HG02798 (cell line): Measurements from ENCODE around the gene CCNY.
"Not testable (repeated sequence)": the region's sequence is repeated elsewhere in the genome, so short reads cannot be mapped to it uniquely, and the experiment has no call there.

Source experiments
- ATAC-seq: cut with Tn5 transposase; IDR thresholded peaks from one replicate; pipeline ENCODE4 v1.9.1; 2021; ENCODE audit warnings: mild to moderate bottlenecking; ENCODE audit not compliant: unreplicated experiment, poor library complexity

Gene CCNY

DNA sequence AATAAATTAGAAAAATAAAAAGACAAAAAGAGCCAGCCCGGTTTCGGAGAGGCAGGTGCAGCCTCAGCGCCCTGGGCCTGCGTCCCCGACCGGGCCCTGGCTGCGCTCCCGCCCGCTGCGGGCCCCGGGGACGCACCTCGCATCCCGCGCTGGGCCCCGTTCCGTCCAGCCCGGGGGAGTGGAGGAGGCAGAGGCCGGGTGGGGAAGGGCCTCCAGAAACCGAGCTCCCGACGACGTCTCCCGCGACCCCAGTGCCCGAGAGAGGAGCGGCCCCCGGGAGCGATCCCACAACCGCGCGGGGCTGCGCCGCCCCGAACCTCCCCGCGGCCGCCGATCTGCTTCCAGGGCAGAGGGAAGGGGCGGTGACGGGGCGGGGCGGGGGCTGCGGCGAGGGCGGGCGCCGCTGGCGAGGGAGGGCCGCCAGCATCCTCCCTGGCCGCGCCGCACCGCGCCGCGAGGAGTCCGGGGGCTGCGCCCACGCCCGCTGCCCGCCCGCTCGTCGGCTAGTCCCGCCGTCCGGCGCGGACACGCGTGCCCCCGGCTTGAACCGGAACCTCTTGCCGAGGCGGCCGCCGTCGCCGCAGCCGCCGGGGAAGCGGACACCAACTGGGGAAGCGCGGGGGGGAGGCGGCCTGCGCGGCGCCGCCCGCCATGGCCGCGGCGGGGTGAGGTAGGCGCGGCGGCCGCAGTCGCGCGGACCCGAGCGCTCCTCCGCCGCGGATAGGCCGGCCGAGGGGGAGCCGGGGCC is at the start of gene CCNY:
Gene CCNY, plus strand, starts transcription at position 426 of the 748 bp plus-strand sequence. CDS start 545 bp downstream, outside the sequence.
- peak; percentile 76 for ATAC-seq

DNA sequence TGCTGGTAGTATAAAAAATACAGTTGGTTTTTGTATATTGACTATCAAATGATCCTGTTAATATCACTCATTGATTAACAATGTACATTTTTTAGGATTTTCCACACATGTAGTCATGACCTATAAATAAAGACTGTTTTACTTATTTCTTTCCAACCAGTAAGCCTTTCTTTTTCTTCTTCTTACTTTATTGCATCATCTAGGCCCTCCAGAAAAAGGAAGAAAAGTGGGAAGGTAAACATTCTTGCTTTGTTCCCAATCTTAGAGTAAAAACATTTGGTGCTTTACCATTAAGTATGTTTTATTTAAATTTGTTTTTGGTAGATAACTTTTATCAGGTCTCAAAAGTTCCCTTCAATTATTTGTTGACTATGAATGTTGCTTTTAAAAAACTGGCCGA is 47.1 kb upstream of the CCNY start:
- no peak for ATAC-seq

DNA sequence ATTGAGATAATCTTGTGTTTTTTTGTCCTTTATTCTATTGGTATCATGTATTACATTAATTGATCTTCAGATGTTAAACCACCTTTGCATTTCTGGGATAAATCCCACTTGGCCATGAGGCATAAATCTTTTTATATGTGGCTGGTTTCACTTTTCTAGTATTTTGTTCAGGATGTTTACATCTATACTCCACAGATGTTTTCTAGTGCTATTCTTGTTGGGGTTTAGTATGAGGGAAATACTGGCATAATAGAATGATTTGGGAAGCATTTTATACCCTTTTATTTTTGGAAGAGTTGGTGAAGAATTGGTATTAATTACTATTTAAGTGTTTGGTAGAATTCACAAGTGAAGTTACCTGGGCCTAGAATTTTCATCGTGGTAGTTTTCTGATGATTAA is 41.8 kb upstream of the CCNY start:
- no peak for ATAC-seq

DNA sequence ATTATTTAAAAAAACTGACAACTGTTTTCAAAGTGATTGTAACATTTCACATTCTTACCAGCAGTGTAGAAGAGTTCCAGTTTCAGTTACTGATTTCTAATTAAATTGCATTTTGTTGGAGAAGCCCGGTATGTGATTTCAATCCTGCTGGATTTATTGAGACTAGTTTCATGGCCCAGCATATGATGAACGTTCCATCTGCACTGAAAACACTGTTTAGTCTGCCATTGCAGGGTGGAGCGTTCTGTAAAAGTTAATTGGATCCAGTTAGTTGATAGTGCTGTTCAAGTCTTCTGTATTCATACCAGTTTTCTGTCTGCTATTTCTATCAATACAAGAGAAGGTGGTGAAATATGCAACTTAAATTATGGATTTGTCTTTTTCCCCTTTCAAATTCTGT is 37.3 kb upstream of the CCNY start:
- no peak for ATAC-seq

DNA sequence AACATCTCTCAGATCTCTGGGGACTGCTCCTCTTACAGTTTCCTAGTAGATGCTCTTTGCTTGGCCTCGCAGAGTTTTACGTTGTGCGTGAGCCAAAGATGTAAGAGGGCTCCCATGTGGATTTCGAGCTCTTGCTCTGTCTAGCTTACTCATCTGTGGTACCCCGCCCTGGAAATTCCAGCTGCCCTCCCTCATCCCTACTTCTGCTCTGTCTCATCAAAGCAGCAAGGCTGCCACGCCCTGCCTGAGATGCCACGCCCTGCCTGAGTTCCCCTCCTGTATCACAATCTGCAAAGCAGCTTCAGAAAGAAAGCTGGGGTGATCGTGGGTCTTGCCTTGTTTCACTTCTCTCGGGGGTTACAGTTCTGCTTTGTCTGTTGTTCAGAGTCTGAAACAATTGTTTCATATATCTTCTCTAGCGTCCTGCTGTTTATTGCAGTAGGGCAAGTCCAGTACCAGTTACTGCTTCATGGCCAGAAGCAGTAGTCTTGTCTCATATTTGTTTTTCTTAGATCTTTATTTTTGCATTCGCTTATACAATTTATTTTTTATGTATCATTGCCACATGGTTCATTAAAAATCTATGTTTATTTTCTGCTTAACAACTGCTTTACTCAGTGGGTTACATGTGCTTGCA is 36.1 kb upstream of the CCNY start:
- peak; percentile 95 for ATAC-seq

DNA sequence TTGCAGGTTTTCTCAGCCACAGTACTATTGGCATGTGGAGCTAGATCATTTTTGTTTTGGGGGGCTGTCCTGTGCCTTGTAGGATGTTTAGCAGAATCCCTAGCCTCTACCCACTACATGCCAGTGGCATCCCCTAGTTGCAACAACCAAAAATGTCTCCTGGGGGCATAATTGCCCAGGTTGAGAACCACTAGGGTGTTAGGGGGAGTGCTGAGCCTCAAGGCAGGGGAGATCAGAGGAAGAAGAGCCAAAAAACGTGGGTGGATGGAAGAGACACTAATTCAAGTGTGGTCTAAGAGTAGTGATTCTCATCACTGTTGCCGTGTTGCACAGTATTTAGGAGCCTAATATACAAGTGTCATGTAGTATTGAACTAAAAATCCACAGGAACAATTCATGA is 31.7 kb upstream of the CCNY start:
- no peak for ATAC-seq

DNA sequence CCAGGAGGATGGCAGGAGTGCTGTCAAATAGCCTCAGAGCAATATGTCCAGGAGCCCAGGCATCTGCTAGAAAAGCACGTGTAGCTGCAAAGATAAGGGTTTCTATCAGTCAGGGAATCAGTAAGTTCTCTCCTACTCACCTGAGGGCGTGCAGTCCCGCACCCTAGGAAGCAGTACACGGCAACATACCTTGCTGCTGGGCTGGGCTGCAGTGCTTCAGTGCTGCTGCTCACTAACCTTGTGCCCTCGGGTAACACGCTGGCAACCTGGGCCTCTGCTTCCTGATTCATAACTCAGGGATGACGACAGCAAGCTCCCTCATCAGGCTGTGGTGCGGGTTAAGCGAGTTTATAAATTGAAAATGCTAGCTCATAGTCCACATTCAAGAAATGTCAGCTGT is 29.5 kb upstream of the CCNY start:
- no peak for ATAC-seq

DNA sequence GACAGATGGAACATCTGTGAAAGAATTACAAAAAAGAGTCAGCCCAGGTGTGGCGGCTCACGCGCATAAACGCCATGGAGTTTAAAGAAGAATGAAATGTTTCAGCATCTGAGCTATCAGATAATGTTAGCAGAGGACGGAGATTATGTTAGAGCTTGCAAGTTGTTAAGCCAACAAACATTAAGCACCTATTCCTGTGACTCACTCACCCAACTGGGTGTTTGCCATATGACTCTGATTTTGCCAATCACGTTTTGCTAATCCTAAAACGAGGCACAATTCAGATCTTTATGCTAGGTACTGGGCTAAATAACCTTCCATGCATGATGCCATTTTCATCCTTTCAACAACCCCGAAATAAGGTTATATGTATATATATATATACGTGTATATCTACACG is 29.0 kb upstream of the CCNY start:
- no peak for ATAC-seq

DNA sequence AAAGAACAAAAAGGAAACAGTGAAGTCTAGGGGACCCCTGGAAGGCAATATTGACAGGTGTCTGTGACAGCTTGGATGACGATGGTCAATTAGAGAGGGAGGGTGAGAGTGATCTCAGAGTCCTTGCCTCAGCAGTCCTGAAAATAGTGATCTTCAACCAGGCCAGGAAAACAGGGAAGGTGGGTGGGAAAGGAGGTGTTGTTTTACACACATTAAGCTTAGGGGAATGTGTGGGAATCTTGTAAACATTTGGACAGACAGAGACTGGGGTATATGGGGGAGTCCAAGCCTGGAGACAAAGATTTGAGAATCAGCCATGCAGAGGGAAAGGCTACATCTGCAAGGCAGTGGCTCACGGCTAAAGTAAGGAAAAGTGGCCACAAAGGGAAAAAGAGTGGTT is 27.5 kb upstream of the CCNY start:
- no peak for ATAC-seq

DNA sequence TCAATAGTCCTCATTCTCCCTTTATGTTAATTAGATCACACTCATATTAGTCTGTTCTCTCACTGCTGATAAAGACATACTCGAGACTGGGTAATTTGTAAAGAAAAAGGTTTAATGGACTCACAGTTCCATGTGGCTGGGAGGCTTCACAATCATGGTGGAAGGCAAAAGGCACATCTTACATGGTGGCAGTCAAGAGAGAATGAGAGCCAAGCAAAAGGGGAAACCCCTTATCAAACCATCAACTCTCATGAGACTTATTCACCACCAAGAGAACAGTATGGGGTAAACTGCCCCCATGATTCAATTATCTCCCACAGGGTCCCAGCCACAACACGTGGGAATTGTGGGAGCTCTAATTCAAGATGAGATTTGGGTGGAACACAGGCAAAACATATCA is 22.2 kb upstream of the CCNY start:
- not testable (repeated sequence) for ATAC-seq

DNA sequence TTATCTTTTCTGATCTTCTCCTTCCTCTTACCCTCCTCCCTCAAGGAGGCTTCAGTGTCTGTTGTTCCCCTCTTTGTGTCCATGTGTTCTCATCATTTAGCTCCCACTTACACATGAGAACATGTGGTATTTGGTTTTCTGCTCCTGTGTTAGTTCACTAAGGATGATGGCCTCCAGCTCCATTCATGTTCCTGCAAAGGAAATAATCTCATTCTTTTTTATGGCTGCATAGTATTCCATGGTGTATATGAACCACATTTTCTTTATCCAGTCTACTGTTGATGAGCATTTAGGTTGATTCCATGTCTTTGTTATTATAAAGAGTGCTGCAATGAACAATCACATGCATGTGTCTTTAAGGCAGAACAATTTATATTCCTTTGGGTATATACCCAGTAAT is 21.1 kb upstream of the CCNY start:
- ATAC-seq: not testable (repeated sequence)

DNA sequence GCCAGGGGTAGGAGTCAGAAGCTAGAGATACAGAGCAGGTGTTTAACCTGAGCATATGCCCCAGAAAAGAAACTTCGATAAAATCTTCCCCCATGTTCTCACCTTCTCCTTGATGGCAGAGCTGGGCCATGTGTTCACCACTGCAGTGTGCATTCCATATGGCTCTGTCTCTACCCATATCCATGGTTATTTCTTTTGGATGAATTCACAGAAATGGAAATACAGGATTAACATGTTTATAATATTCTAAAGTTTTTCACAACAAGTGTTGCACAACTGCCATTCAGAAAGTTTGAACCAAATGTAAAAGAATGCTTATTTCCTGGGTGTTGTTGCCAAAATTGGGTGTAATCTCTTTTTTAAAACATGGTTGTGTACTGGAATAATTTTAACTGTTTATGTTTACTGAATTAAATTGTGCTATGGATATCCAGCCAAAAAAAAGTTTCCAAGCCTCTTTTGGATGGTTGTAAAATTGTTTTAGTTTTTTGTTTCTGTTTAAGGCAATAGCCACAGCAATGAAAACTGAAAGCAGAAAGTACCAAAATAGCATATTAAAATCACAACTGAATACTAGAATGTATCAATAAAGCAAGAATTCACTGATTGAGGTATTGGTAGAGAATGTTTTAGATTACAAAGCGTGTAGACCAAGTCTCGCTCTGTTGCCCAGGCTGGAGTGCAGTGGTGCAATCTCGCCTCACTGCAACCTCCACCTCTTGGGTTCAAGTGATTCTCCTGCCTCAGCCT is 19.9 kb upstream of the CCNY start:
- peak; percentile 64 for ATAC-seq

DNA sequence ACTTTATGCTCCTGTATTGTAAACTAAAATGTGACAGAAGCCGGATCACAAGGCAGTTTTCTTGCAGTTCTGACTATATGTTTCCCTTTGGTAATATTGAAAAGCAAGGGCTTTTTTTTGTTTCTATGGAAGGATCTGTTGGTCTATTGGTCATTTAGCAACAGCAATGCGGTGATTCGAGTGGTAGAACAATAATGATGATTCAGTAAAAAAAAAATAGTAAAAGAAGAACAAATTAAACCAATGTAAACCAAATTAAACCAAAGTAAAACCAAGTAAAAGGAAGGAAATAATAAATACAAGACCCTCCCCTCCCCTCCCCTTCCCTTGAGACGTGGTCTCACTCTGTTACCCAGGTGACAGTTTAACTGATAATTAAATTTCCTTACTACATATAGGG is 17.8 kb upstream of the CCNY start:
- no peak for ATAC-seq

DNA sequence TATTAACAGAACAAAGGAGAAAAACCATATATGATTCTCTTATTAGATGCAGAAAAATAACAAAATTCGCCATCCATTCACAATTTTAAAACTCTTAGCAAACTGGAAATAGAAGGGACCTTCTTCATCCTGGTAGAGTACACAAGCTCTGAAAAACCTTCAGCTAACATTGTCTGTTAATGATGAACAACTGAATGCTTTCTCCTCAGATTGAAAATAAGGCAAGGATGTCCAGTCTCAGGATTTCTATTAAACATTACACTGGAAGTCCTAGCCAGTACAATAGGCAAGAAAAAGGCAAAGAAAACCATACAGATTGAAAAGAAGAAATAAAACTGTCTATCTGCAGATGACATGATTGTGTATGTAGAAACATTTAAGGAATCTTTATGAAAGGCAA is 16.0 kb upstream of the CCNY start:
- ATAC-seq: no peak

DNA sequence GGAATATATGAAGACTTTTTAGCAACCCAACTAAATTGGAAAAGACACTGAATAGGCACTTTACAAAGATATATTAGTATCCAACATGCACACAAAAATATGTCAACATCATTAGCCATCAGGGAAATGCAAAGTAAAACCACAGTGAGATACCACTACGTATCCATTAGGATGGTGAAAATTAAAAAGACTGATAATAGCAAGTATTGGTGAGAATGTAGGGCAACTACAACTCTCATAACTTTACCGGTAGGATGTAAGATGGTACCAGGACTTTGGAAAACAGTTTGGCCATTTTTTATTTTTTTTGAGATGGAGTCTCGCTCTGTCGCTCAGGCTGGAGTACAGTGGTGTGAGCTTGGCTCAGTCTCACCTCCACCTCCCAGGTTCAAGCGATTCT is 13.7 kb upstream of the CCNY start:
- ATAC-seq: no peak

DNA sequence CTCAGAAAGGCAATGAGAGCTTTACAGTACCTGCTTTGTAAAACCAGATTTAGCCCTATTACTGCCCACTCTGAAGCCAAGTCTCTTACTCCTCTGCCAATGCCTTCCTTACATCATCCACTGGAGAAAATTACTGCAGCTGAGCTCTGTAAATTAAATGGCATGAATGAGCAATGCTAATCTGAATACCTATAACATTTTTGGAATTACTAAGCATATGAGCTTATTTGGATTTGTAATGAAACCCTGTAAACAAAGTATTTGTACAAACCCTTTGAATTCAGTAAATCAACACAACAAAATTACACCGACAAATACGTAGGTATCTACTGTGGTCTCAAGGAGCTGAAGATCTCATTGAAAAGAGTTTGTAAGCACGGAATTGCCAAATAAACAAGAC is 12.1 kb upstream of the CCNY start:
- no peak for ATAC-seq

DNA sequence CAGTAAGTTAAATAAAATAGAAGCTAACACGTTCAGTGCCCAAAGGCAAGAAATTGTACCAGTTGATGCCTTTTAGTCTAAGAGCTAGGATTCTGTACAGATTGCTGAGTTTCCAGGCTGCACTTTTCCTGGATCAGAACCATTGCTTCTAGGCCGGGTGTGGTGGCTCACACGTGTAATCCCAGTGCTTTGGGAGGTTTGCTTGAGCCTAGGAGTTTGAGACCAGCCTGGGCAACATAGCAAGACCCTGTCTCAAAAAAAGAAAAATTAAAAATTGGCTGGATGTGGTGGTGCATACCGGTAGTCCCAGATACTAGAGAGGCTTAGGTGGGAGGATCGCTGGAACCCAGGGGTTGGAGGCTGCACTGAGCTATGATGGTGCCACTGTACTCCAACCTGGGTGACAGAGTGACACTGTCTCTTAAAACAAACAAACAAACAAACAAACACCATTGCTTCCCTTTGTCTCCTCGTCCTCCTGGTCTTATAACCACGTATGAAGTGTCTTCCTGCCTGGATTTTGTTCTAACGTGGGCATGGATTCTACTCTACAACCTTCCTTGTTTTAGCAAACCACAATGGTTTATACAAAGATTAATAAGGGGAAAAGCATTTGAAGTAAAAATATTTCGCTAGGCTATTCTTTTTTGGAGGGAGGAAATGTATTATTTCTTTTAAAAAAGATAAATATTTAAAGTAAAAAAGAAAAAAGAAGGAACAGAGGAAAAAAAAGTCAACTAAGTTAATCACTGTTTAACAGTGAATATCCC is 9.7 kb upstream of the CCNY start:
- no peak for ATAC-seq

DNA sequence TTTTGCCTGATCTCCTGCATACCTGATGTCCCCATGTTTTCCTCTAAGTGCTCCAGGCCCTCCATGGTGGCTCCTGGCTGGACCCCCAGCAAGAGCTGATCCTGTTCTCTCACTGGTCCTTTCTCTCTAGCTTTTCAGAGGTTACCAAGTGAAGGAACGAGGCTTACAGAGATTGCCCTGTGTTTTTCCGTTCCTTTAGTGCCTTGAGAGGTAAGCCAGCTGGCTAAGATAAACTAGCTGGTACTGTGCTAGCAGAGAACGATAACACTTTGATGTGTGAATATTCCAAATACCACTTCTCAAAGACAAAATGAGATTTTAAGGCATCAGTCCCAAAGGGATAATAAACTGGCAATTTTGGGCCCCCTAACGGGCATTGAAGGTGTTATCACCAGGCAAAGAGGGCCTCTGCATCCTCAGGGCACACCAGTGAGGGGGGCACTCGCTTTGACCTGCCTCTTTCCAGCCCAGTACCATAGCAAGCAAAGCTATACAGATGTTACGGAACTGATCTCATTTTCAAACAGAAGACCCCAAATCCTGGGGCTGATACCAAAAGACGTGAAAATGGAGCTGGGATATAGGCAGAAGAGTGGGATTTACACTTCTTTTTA is 8.4 kb upstream of the CCNY start:
- no peak for ATAC-seq

DNA sequence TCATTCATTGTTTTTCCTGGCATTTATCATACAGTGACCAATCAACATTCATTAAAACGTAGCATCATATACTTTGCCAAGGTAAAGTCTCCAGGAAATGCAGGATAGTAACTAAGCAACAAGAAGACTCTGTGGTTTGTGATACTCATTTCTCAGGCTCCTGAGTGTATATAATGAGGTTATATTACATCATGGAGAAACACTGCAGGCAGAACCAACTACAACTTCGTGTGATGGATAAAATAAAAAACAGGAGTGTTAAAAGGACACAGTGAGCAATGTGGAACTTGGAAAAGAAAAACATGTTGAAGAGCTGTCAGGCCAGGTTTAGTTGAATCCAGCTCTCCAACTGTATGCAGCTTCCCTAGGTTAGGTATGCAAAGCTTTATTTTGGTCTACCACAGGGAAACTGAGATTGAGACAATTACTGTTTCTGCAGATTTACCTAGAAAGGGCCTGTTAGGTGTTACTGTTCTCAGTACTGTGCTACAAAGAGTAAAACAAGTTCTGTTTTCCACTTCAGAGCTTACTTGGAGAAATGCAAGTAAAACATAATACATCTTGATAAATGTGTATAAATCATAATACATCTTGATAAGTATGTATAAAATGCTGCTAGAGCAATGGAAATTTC is 7.8 kb upstream of the CCNY start:
- no peak for ATAC-seq

DNA sequence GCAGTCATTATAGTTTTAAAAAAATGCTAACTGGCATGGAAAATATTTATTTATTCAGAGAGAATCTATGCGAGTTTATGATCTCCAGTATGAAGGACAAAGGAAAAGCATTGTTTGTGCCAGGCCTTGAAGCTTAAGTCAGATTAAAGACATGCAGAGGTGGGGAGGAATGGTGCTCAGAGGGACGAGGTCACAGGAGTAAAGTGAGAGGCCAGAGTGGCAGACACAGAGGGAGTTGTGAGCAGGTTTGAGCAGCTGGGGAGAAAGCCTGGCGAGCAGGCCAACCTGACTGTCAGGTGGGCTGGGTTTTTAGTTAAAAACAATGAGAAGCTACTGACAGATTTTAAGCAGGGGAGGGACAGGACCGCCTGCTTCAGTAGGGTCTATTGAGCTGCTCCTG is 6.8 kb upstream of the CCNY start:
- no peak for ATAC-seq
